GM12878 (cell line): Measurements from ENCODE around the gene EVX1. TPM values are rescaled to one million over a fixed set of nuclear protein-coding genes. Genes with fewer than 3 reads are reported as not detected.

Source experiments
- ATAC-seq: fragments of 200-7000 bp; cut with Tn5 transposase; 3 replicates; pipeline ENCODE4 v1.9.1; 2020; ENCODE audit warnings: mild to moderate bottlenecking, moderate library complexity
- BruUV-seq: library from RNA; stranded (reverse); fragments of 400-500 nt; replicated peaks from 2 replicates; lab custom pipeline; 2021; lab: Mats Ljungman, UMichigan
- CTCF ChIA-PET: fragments of 300-600 bp; sonication (Branson Sonifier 250); formaldehyde crosslinking; extraction: SDS; loops from one replicate; lab custom pipeline; 2021; ENCODE audit warnings: inconsistent platforms; lab: Yijun Ruan, JAX
- POLR2A ChIA-PET: fragments of 350-600 bp; formaldehyde crosslinking; extraction: SDS; loops from one replicate; lab custom pipeline; 2021; ENCODE audit warnings: inconsistent platforms; lab: Charles Lee
- RAD21 ChIA-PET: fragments of 300-600 bp; sonication (Branson Sonifier 250); formaldehyde crosslinking; loops from one replicate; lab custom pipeline; 2023; ENCODE audit warnings: antibody characterized with exemption; ENCODE audit not compliant: unreplicated experiment; lab: Charles Lee
- SMC1A ChIA-PET: fragments of 300-600 bp; sonication (Branson Sonifier 250); formaldehyde crosslinking; loops from one replicate; lab custom pipeline; 2023; ENCODE audit not compliant: unreplicated experiment, uncharacterized antibody; lab: Charles Lee
- DNase-seq: peaks from one replicate; pipeline ENCODE4 v3.0.0-alpha.2; 2011; ENCODE audit warnings: low read depth, low spot score
- FAIRE-seq: peaks from 3 replicates; lab custom pipeline; 2011; peaks lifted over from hg19 to GRCh38; lab: Jason Lieb, UNC
- H2AFZ ChIP-seq: 2 replicates; pipeline ENCODE4 v1.6.0; 2011; ENCODE audit warnings: low read depth, low read length, control low read depth; ENCODE audit not compliant: control insufficient read depth
- H3K27ac ChIP-seq: 2 replicates; pipeline ENCODE4 v1.5.1; 2011; ENCODE audit warnings: control low read depth; ENCODE audit not compliant: control insufficient read depth, insufficient read depth
- H3K27me3 ChIP-seq, 2 experiments: replicated peaks in 1 of 2; 2 replicates each; pipeline versions ENCODE4 v1.6.0 to v1.6.1; 2011; ENCODE audit warnings: low read length in 1 of 2; ENCODE audit not compliant: control insufficient read depth in 2 of 2, insufficient read depth in 2 of 2
- H3K36me3 ChIP-seq, 2 experiments: 2 replicates each; pipeline ENCODE4 v1.5.1; 2011; ENCODE audit warnings: low read length in 1 of 2; ENCODE audit not compliant: control insufficient read depth in 2 of 2, insufficient read depth in 2 of 2
- H3K4me1 ChIP-seq: 2 replicates; pipeline ENCODE4 v1.6.1; 2011; ENCODE audit warnings: mild to moderate bottlenecking, low read length, moderate library complexity, mixed read lengths; ENCODE audit not compliant: control insufficient read depth, insufficient read depth
- H3K4me2 ChIP-seq: 2 replicates; pipeline ENCODE4 v1.6.0; 2011; ENCODE audit warnings: control low read depth; ENCODE audit not compliant: control insufficient read depth, insufficient read depth
- H3K4me3 ChIP-seq: fragments of 200-600 bp; sonication (generic); 2 replicates; pipeline ENCODE4 v1.5.1; 2016
- H3K79me2 ChIP-seq: 2 replicates; pipeline ENCODE4 v1.6.0; 2011; ENCODE audit warnings: low read length; ENCODE audit not compliant: control insufficient read depth, insufficient read depth
- H3K9ac ChIP-seq: 2 replicates; pipeline ENCODE4 v1.8.0; 2011; ENCODE audit warnings: low read length, control low read depth, mixed read lengths; ENCODE audit not compliant: control insufficient read depth, insufficient read depth
- H3K9me3 ChIP-seq: replicated peaks from 3 replicates; pipeline ENCODE4 v1.5.1; 2011; ENCODE audit warnings: mild to moderate bottlenecking, low read length; ENCODE audit not compliant: control insufficient read depth, insufficient read depth
- H4K20me1 ChIP-seq: 2 replicates; pipeline ENCODE4 v1.6.0; 2011; ENCODE audit not compliant: control insufficient read depth, insufficient read depth
- ASH2L ChIP-seq: fragments of 300-600, 200-600 bp; sonication (generic); IDR thresholded peaks from 2 replicates; pipeline ENCODE4 v1.6.1; 2017; ENCODE audit warnings: low read depth, mild to moderate bottlenecking, borderline replicate concordance
- CUX1 ChIP-seq: IDR thresholded peaks from 2 replicates; pipeline ENCODE4 v1.6.1; 2012; ENCODE audit warnings: improper control_type of control experiment, low read depth, low read length; ENCODE audit not compliant: insufficient replicate concordance
- HSF1 ChIP-seq: fragments of 150-350 bp; IDR thresholded peaks from 2 replicates; pipeline ENCODE4 v1.6.1; 2014; ENCODE audit warnings: mild to moderate bottlenecking, low read depth, low read length
- IKZF2 ChIP-seq, 2 experiments: fragments of 450-650 bp; IDR thresholded peaks; 2 replicates each; pipeline ENCODE4 v1.6.1; 2017; ENCODE audit warnings: mild to moderate bottlenecking in 2 of 2, moderate library complexity in 2 of 2
- JUND ChIP-seq: IDR thresholded peaks from 2 replicates; pipeline ENCODE4 v1.6.1; 2012; ENCODE audit warnings: low read depth, mild to moderate bottlenecking, low read length, improper control_type of control experiment, moderate library complexity
- KLF5 ChIP-seq: fragments of 450-650 bp; IDR thresholded peaks from 2 replicates; pipeline ENCODE4 v1.6.1; 2014; ENCODE audit warnings: mild to moderate bottlenecking; ENCODE audit not compliant: partially characterized antibody
- MXI1 ChIP-seq: fragments of 150-350 bp; IDR thresholded peaks from 2 replicates; pipeline ENCODE4 v1.6.1; 2011; ENCODE audit warnings: low read depth, mild to moderate bottlenecking, inconsistent platforms, low read length, improper control_type of control experiment
- RAD21 ChIP-seq: IDR thresholded peaks from 2 replicates; pipeline ENCODE4 v1.6.1; 2011; ENCODE audit warnings: mild to moderate bottlenecking, low read depth, low read length, moderate library complexity; ENCODE audit not compliant: insufficient read depth
- RBBP5 ChIP-seq: fragments of 200-600 bp; sonication (generic); conservative IDR thresholded peaks from 2 replicates; pipeline ENCODE4 v1.6.1; 2016
- SP1 ChIP-seq: IDR thresholded peaks from one replicate; pipeline ENCODE4 v1.6.1; 2011; ENCODE audit warnings: low read depth, low read length
- YBX1 ChIP-seq: fragments of 450-650 bp; IDR thresholded peaks from 2 replicates; pipeline ENCODE4 v1.6.1; 2016; ENCODE audit warnings: antibody characterized with exemption
- YY1 ChIP-seq: IDR thresholded peaks from 2 replicates; pipeline ENCODE4 v1.6.1; 2011; ENCODE audit warnings: low read depth, mild to moderate bottlenecking, low read length
- ZSCAN29 ChIP-seq: fragments of 450-650 bp; IDR thresholded peaks from 2 replicates; pipeline ENCODE4 v1.6.1; 2017; ENCODE audit warnings: mild to moderate bottlenecking, moderate library complexity
- WGBS: methylation state at CpG from one replicate; pipeline ENCODE4 v1.1.6; 2016; ENCODE audit warnings: low lambda C conversion rate; ENCODE audit not compliant: insufficient replicate concordance, insufficient coverage; ENCODE audit errors: missing lambda C conversion rate; 5-methylcytosine and 5-hydroxymethylcytosine counted together
- in situ Hi-C: fragments of 300-500 bp; cut with MboI; formaldehyde crosslinking; loops from 9 replicates; pipeline ENCODE4 v1.14.3; 2018; ENCODE audit warnings: mixed read lengths
- intact Hi-C: fragments of 100-400 bp; cut with micrococcal nuclease; formaldehyde crosslinking; loops from one replicate; pipeline ENCODE4 v1.14.2; 2022; ENCODE audit not compliant: unreplicated experiment
- polyA plus RNA-seq, 11 experiments: library from polyadenylated mRNA; depleted of rRNA in 4 of 11; unstranded in 6 of 11; stranded (reverse) in 5 of 11; fragments of >200 nt; fragmentation: Nextera tagmentation in 4 of 11; fragmentation: Illumina TruSeq in 1 of 11; extraction: Ambion mirVana in 4 of 11; extraction: Trizol in 1 of 11; gene quantifications; 1 replicate in 1 of 11; 2 replicates in 10 of 11; pipeline versions ENCODE4 v1.2.1 to v1.2.3, GENCODE V29; 2011 to 2016; ENCODE audit warnings: inconsistent platforms in 2 of 11, missing spikeins in 2 of 11, low read depth in 1 of 11
- total RNA-seq, 4 experiments: library from RNA; depleted of rRNA in 3 of 4; stranded (reverse); fragments of >200 nt in 3 of 4; fragmentation: Illumina TruSeq in 1 of 4; extraction: Trizol in 1 of 4; gene quantifications; 2 replicates each; pipeline versions ENCODE4 v1.2.1 to v1.2.3, GENCODE V29; 2013 to 2021

Gene EVX1
- total and polyA plus RNA-seq, 10 of the 15 experiments (the other 5 are each of a cell fraction or from before 2014, with no cell fraction given) = not detected

GRCh38 chr7:27263781-27264180 lies 21.2 kb downstream of the EVX1 start:
- no peak for FAIRE-seq
- no peaks in the 10 kb centered on the region for H3K9me3 ChIP-seq
- no peaks in the 10 kb centered on the region for H3K79me2 ChIP-seq
- POLR2A ChIA-PET = no interaction called here
- no peak overlapping the region for H3K4me2 ChIP-seq
- DNase-seq = no peak
- in situ Hi-C loops (no loop called here), intact Hi-C loops (no loop called here)
- H3K36me3 ChIP-seq = no peaks in the 10 kb centered on the region
- no peak overlapping the region for H3K4me3 ChIP-seq
- no peaks in the 10 kb centered on the region for H3K27me3 ChIP-seq
- no peak for ATAC-seq
- no peak overlapping the region for H3K9ac ChIP-seq
- H4K20me1 ChIP-seq = no peaks in the 10 kb centered on the region
- WGBS = 64% methylated on average over 2 of the region's 2 CpGs
- SMC1A ChIA-PET = interaction anchor here (0.6 kb wide), 1 partner anchor 539 kb away, joined by 3 read pairs; no protein-coding TSS in a partner anchor
- H3K4me1 ChIP-seq = no peaks in the 10 kb centered on the region
- CTCF ChIA-PET = interaction anchor here (1.0 to 1.3 kb wide), 2 partner anchors 313 to 510 kb away, joined by 4 to 5 read pairs; no protein-coding TSS in a partner anchor
- TF ChIP-seq ASH2L (no peak), YBX1 (no peak), YY1 (no peak), CUX1 (no peak), RAD21 (no peak), HSF1 (no peak), RBBP5 (no peak), SP1 (no peak), KLF5 (no peak), ZSCAN29 (no peak), MXI1 (no peak), IKZF2 (IDR thresholded peaks at IDR 0.05) (no peak), JUND (no peak)
- BruUV-seq = no TSS peak
- no peak overlapping the region for H2AFZ ChIP-seq
- no peak overlapping the region for H3K27ac ChIP-seq
- RAD21 ChIA-PET = no interaction called here
